GM18951 (cell line): ENCODE results near the gene MOGAT3.

Source experiments
- POLR2A ChIP-seq: IDR thresholded peaks from 4 replicates; pipeline ENCODE4 v1.6.1; 2011; ENCODE audit warnings: mild to moderate bottlenecking; ENCODE audit not compliant: insufficient read length, insufficient read depth; ENCODE audit errors: extremely low read depth
- in situ Hi-C: fragments of 300-500 bp; cut with MboI; formaldehyde crosslinking; loops from one replicate; pipeline ENCODE4 v1.12.0; 2022; ENCODE audit warnings: low sequenced_read_pairs, mixed read lengths, inconsistent platforms; ENCODE audit not compliant: unreplicated experiment

The MOGAT3 gene

GRCh38 chr7:101239191-101239950 is 38.5 kb upstream of the MOGAT3 start:
- TF ChIP-seq POLR2A, result no peak
- in situ Hi-C loops, result no loop called here

DNA sequence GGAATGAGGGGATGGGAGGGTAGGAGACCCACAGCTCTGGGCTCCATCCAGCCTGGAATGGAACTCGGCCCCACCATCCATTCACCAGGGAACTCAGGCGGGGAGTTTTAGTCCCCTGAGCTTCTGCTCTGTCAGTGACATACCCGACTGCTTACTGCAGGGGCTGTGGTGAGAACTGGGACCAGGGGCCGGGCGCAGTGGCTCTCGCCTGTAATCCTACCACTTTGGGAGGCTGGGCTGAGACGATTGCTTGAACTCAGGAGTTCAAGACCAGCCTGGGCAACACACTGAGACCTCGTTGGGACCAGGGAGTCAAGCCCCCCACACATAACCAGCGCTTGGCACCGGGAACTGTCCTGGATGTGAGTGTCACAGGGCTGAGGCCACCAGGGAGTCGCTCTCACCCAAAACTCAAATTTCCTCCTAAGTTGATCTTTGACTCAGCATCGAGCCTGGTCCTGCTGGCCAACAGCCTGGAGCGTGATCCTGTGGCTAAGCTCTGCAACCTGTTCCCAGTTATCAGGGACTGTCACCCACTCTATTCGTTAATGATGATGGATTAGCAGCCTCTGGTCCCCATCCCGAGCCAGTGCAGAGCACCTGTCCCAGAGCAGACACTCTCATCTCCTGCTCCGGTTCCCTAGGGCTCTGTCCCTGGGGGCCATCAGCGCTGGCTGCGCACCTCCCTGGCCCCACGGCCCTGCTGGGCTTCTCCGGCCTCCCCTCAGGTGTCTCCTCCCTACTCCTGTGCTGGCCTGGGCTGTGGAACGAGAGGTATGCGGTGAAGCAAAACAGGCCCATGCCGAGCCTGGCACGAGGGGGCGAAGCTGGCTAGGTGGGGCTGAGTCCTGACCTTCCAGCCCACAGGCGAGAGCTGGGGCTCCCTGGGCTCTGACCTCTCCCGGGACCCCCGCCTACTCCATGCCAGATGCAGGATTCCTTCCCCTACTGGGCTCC is 37.7 kb upstream of the MOGAT3 start:
- TF ChIP-seq POLR2A, result no peak
- in situ Hi-C loops, result no loop called here

DNA sequence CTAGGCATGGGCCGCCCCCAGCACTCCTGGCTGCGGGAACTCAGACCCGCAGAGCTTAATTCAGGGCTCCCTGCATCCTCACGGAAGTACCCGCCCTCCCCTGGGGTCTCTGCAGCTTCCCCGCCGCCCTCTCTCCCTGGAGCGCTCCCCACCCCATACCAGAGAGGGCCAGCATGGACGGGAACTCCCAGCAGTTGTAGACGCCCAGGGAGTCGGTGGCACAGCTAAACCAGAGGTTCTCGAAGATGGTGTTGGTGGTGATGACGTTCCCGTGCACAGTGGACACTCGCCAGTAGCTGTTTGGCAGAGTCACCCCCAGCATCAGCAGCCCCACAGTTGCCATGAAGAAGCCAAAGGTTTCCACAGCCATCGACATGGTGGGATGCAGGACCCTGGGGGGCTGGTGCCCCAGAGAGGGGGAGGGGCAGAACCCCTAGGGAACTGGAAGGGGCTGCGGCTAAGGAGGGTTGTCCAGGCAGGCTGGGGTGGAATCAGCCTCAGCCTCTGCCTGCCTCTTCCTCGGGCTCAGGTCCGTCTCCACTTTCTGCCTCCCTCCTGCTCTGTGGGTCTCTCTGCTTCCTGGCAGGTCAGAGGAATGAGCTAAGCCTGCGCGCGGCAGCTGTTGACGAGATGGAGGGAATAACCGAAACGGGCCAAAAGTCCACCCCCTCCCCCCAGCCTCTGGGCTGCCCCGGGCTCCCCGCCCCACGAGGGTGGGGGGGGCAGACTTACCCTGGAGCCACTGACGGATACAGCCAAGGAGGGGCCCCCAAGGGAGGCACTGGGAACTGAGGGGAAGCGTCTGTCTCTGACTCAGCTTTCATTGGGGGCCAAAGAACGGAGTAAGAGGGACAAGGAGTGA is 36.6 kb upstream of the MOGAT3 start, which contains the start of gene CLDN15:
TSS of gene CLDN15 (minus strand) at position 597 of the 862 bp plus-strand sequence. CDS start at position 376, 221 bp downstream.
- in situ Hi-C loops, result no loop called here
- no peak for TF ChIP-seq POLR2A

DNA sequence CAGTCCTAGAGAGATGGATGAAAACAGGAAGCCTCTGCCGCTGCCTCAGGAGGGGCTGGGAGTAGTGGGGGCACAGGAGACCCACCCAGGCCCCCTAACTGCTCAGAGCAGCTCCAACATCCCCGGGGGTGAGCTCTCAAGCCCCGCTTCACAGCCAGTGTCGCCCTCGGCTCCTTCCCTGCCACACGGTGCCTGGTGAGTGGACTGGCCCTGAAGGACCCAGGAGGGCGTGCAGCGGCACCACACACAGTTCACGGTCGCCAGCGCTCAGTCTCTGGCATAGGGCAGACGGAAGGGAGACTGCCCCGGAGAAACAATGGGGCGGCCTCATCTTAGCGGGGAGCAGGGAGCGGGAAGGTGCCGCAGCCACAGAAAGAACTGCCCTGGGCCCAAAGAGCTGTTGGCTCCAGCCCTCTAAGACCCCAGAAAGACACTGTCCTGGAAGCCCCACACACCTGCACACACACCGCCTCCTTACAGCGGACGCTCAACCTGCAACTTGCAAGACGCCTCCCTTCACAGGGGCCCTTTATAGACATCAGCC is 35.5 kb upstream of the MOGAT3 start:
- no peak for TF ChIP-seq POLR2A
- in situ Hi-C loops, result no loop called here

- TF ChIP-seq POLR2A, result no peak
- in situ Hi-C loops, result no loop called here
These were observed 34.7 kb upstream of the MOGAT3 start for GRCh38 chr7:101235522-101235921.

DNA sequence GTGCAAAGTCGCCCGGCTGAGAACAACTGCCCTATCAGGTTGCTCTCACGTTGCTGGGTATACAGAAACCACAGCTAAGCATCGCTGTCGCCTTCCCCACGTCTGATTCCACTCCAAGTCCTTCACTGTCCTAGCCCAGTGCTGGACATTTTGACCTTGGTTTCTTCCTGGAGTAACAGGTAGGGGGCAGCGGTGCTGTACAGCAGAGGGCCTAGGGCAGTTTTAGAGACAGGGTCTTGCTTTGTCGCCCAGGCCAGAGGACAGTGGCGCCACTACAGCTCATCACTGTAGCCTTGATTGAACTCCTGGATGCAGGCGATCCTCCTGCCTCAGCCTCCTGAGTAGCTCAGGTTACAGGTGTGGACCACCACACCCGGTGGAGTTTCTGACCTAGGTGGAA is 34.2 kb upstream of the MOGAT3 start:
- in situ Hi-C loops, result no loop called here
- TF ChIP-seq POLR2A, result no peak

DNA sequence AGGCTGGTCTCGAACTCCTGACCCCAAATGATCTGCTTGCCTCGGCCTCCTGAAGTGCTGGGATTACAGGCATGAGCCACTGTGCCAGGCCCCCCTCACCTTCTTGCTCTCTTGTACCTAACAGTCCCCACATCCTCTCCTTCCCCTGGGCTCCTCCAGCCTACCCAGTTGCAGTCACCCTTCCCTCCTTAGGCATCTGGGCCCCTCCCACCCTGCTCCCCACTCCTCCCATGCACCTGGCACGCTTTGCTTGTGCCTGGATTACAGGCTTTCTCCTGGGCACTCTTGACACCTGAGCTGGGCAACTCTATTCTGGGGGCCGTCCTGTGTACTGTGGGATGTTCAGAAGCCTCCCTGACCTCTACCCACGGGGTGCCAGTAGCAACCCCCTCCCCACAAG is 33.8 kb upstream of the MOGAT3 start:
- TF ChIP-seq POLR2A, result no peak
- in situ Hi-C loops, result no loop called here

DNA sequence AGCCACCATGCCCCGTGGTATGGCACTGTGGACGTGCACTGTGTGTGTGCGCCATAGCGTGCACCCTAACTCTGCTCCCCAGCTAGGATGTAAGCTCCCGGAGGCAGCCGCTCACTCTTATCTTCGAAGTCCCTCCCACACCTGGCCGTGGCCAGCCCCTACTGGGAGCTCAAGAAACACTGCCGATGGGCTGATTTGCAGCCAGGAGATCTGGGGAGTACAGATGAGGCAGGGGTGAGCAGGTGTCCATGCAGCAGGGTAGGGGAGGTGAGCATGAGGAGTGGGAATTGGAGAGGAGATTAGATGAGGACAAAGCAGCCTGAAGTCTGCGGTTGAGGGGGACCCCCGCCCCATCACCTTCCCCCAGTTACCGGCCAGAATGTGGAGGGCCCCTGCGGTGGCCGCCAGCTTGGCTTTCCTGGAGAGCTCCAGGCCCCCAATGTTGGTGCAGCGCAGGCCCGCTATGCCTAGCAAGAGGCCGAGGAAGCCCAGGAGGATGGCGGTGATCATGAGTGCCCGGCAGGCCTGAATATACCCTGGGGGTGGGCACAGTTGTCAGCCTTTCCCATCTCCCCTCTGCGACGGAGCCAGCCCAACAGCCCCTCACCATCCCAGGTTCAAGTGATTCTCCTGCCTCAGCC is 33.2 kb upstream of the MOGAT3 start:
- in situ Hi-C loops, result no loop called here

GRCh38 chr7:101232141-101232850 is 31.5 kb upstream of the MOGAT3 start:
- TF ChIP-seq POLR2A, result no peak
- in situ Hi-C loops, result no loop called here

More for the DNA sequence above, 33.2 kb upstream of the MOGAT3 start:
- TF ChIP-seq POLR2A, result no peak

DNA sequence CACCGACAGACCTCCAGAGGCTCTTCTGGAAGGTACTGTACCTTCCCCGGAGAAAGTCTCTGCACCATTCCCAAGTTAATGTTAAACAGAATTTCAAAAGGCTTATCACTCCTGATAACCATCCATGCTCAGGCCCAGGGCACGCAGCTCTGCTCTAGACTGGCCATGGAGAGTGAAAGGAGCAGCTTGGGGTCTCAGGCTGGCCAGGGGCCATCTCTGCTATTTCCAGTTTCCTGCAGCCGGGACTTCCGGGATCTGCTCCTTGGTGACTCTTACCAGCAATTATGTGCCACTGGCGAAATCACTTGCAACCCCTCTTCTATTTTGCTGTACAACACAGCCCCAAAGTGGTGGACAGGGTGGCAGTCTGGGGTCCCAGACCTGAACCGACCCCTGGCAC is 30.8 kb upstream of the MOGAT3 start:
- no peak for TF ChIP-seq POLR2A
- in situ Hi-C loops, result no loop called here

GRCh38 chr7:101226721-101227120 is 25.9 kb upstream of the MOGAT3 start:
- in situ Hi-C loops, result no loop called here

More at GRCh38 chr7:101226721-101227120, 25.9 kb upstream of the MOGAT3 start:
- no peak for TF ChIP-seq POLR2A
